Fibroblast of gingiva (primary cell): ENCODE measurements around the gene ZNF792.
A peak's percentile ranks its signal among the peaks of the same experiment; 100 is the strongest.
"Not testable (repeated sequence)": the region's sequence is repeated elsewhere in the genome, so short reads cannot be mapped to it uniquely, and the experiment has no call there.

Experiments
- DNase-seq: peaks from one replicate; pipeline ENCODE4 v3.0.0-alpha.2; 2011; ENCODE audit warnings: low read depth

ZNF792 gene

GRCh38 chr19:34998777-34999497 is 34.9 kb upstream of the ZNF792 start:
- no peak for DNase-seq

- not testable (repeated sequence) for DNase-seq
Measured at GRCh38 chr19:34998224-34998623, 34.2 kb upstream of the ZNF792 start.

GRCh38 chr19:34997071-34997617 is 33.1 kb upstream of the ZNF792 start:
- no peak for DNase-seq

GRCh38 chr19:34995551-34995950 is 31.5 kb upstream of the ZNF792 start:
- no peak for DNase-seq

GRCh38 chr19:34994643-34995541 is 30.9 kb upstream of the ZNF792 start:
- no peak for DNase-seq

GRCh38 chr19:34994286-34994642 is 30.2 kb upstream of the ZNF792 start:
- no peak for DNase-seq

- not testable (repeated sequence) for DNase-seq
Measured at GRCh38 chr19:34992582-34992981, 28.6 kb upstream of the ZNF792 start.

GRCh38 chr19:34991542-34992333 is 27.7 kb upstream of the ZNF792 start:
- no peak for DNase-seq

GRCh38 chr19:34990578-34991192 is 26.7 kb upstream of the ZNF792 start:
- no peak for DNase-seq

- DNase-seq = no peak
Measured at GRCh38 chr19:34989298-34989697, 25.3 kb upstream of the ZNF792 start.

- no peak for DNase-seq
Measured at GRCh38 chr19:34988119-34988518, 24.1 kb upstream of the ZNF792 start.

GRCh38 chr19:34985249-34986022 is 21.4 kb upstream of the ZNF792 start:
- peak; percentile 47 for DNase-seq

GRCh38 chr19:34984287-34984686 is 20.3 kb upstream of the ZNF792 start:
- DNase-seq = no peak

GRCh38 chr19:34983786-34984185 is 19.8 kb upstream of the ZNF792 start:
- no peak for DNase-seq

- DNase-seq = no peak
Measured at GRCh38 chr19:34982275-34982674, 18.2 kb upstream of the ZNF792 start.

- no peak for DNase-seq
Measured at GRCh38 chr19:34979819-34980640, 16.0 kb upstream of the ZNF792 start.

GRCh38 chr19:34976611-34977010 is 12.6 kb upstream of the ZNF792 start:
- DNase-seq = no peak

- DNase-seq = no peak
Measured at GRCh38 chr19:34975056-34975455, 11.0 kb upstream of the ZNF792 start.

- DNase-seq = peak; percentile 21
Measured at GRCh38 chr19:34974646-34975045, 10.6 kb upstream of the ZNF792 start.

GRCh38 chr19:34972163-34972705 is 8.2 kb upstream of the ZNF792 start:
- no peak for DNase-seq
